GM21619 (cell line): ENCODE results near the gene BANF2.
"Not testable (repeated sequence)": the region's sequence is repeated elsewhere in the genome, so short reads cannot be mapped to it uniquely, and the experiment has no call there.

Experiments used
- ATAC-seq: cut with Tn5 transposase; IDR thresholded peaks from one replicate; pipeline ENCODE4 v1.9.1; 2021; ENCODE audit not compliant: unreplicated experiment

The BANF2 gene

GRCh38 chr20:17699931-17700351, at the start of gene BANF2:
TSS of gene BANF2 (plus strand) at chr20:17699966. CDS start at chr20:17725026, 25,060 bp downstream.
- no peak for ATAC-seq

GRCh38 chr20:17650301-17651128, 49.3 kb upstream of the BANF2 start:
- ATAC-seq = no peak

GRCh38 chr20:17651129-17651759, 48.5 kb upstream of the BANF2 start:
- ATAC-seq = no peak

- ATAC-seq = no peak
These were observed 47.9 kb upstream of the BANF2 start for GRCh38 chr20:17651760-17652388.

GRCh38 chr20:17652411-17652810, 47.4 kb upstream of the BANF2 start:
- ATAC-seq = no peak

GRCh38 chr20:17653835-17654648, 45.7 kb upstream of the BANF2 start:
- no peak for ATAC-seq

GRCh38 chr20:17654649-17655285, 45.0 kb upstream of the BANF2 start:
- ATAC-seq = no peak

- ATAC-seq = no peak
These were observed 44.5 kb upstream of the BANF2 start for GRCh38 chr20:17655286-17655651.

- ATAC-seq = no peak
These were observed 43.8 kb upstream of the BANF2 start for GRCh38 chr20:17655865-17656479.

GRCh38 chr20:17657079-17657825, 42.5 kb upstream of the BANF2 start:
- ATAC-seq = no peak

- ATAC-seq = no peak
These were observed 41.7 kb upstream of the BANF2 start for GRCh38 chr20:17657898-17658647.

- no peak for ATAC-seq
These were observed 41.1 kb upstream of the BANF2 start for GRCh38 chr20:17658648-17658993.

- not testable (repeated sequence) for ATAC-seq
These were observed 40.4 kb upstream of the BANF2 start for GRCh38 chr20:17659344-17659743.

- no peak for ATAC-seq
These were observed 40.0 kb upstream of the BANF2 start for GRCh38 chr20:17659801-17660200.

- no peak for ATAC-seq
These were observed 39.1 kb upstream of the BANF2 start for GRCh38 chr20:17660667-17661066.

GRCh38 chr20:17661121-17661744, 38.5 kb upstream of the BANF2 start:
- ATAC-seq = no peak

GRCh38 chr20:17662333-17663039, 37.3 kb upstream of the BANF2 start:
- no peak for ATAC-seq

- no peak for ATAC-seq
These were observed 36.7 kb upstream of the BANF2 start for GRCh38 chr20:17663040-17663399.
